Activated CD4-positive, alpha-beta memory T cell treated with anti-CD3 and anti-CD28 coated beads for 36 hours (primary cell): ENCODE measurements around the gene ISG15. TPM values are rescaled to one million over a fixed set of nuclear protein-coding genes. Genes with fewer than 3 reads are reported as not detected.

Experiments
- CTCF ChIA-PET: fragments of 350-600 bp; sonication (Branson Sonifier 250); formaldehyde crosslinking; loops from one replicate; lab custom pipeline; 2021; ENCODE audit warnings: antibody characterized with exemption, inconsistent platforms; lab: Charles Lee
- POLR2A ChIA-PET: fragments of 350-600 bp; sonication (Branson Sonifier 250); formaldehyde crosslinking; loops from one replicate; lab custom pipeline; 2021; ENCODE audit warnings: antibody characterized with exemption; lab: Charles Lee
- DNase-seq: peaks from one replicate; pipeline ENCODE4 v3.0.0-alpha.2; 2020
- H3K27ac Mint-ChIP-seq: one replicate; pipeline ENCODE4 v1.8.0; 2021; ENCODE audit warnings: mixed read lengths
- H3K27me3 Mint-ChIP-seq: one replicate; pipeline ENCODE4 v1.8.0; 2021; ENCODE audit warnings: mixed read lengths
- H3K36me3 Mint-ChIP-seq: one replicate; pipeline ENCODE4 v1.8.0; 2021; ENCODE audit warnings: mixed read lengths
- H3K4me1 Mint-ChIP-seq: one replicate; pipeline ENCODE4 v1.8.0; 2021; ENCODE audit warnings: low read depth, mixed read lengths
- H3K4me3 Mint-ChIP-seq: one replicate; pipeline ENCODE4 v1.8.0; 2021; ENCODE audit warnings: mild to moderate bottlenecking, mixed read lengths
- H3K9me3 Mint-ChIP-seq: one replicate; pipeline ENCODE4 v1.8.0; 2021; ENCODE audit warnings: mixed read lengths
- intact Hi-C: fragments of 100-400 bp; cut with micrococcal nuclease; formaldehyde crosslinking; loops from one replicate; pipeline ENCODE4 v1.15.1; 2023
- total RNA-seq, 2 experiments: library from RNA; stranded (reverse); gene quantifications; one replicate each; pipeline ENCODE4 v1.2.3, GENCODE V29; 2021

ISG15 gene
- 100 to 1,000 TPM in 1 of 2 experiments, 10 to 100 TPM in 1; 96.9 to 108 TPM for total RNA-seq

DNA sequence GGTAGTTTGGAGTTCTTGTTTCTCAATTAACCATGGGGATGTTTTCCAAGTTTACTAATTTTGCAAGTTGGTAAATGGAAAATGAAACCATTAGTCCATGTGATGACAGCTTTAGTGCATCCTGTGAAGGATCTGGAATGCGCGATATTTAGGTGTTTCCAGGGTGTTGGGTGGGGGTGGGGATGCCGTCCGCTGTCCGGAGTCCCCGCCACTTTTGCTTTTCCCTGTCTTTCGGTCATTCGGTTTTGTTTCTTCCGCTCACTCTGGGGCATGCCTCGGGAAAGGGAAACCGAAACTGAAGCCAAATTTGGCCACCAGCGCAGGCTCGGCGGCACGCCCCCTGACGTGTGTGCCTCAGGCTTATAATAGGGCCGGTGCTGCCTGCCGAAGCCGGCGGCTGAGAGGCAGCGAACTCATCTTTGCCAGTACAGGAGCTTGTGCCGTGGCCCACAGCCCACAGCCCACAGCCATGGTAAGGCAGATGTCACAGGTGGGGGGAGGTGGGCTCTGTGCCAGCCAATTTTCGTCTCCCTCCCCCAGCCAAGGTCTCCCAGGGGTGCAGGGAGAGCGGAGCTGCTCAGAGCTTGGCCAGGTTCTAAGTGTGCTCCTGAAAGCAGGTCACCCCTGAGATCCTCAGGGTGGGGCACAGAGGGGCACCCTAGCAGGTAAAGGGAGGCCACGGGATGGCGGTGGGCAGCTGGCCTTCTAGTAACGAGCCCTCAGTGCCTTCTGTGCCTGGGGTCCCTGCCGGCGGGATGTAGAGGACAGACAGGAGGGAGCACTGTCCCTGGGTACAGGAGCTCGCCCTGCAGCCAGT, at the start of gene ISG15:
TSS of gene ISG15 (plus strand) at position 393 of the 817 bp plus-strand sequence. CDS start at position 470, 77 bp downstream.
- Mint-ChIP-seq H3K4me3 (peak within 1 kb of the TSS; percentile 86), H3K27me3 (peaks cover 5% of the 10 kb centered on the region), H3K4me1 (peaks cover 25% of the 10 kb centered on the region), H3K27ac (peak within 1 kb of the TSS; percentile 90), H3K9me3 (no peaks in the 10 kb centered on the region), H3K36me3 (peaks cover 3% of the 10 kb centered on the region)
- ChIA-PET POLR2A (interaction anchor here (0.7 to 1.8 kb wide), 9 partner anchors 12 to 1288 kb away, joined by 3 to 4 read pairs (median 3); partner anchors contain the start of gene TTLL10), CTCF (interaction anchor here (1.0 to 3.9 kb wide), 5 partner anchors 11 to 109 kb away, joined by 3 to 33 read pairs (median 4); no protein-coding TSS in a partner anchor)
- intact Hi-C loops: no loop called here
- DNase-seq: peak; percentile 92

DNA sequence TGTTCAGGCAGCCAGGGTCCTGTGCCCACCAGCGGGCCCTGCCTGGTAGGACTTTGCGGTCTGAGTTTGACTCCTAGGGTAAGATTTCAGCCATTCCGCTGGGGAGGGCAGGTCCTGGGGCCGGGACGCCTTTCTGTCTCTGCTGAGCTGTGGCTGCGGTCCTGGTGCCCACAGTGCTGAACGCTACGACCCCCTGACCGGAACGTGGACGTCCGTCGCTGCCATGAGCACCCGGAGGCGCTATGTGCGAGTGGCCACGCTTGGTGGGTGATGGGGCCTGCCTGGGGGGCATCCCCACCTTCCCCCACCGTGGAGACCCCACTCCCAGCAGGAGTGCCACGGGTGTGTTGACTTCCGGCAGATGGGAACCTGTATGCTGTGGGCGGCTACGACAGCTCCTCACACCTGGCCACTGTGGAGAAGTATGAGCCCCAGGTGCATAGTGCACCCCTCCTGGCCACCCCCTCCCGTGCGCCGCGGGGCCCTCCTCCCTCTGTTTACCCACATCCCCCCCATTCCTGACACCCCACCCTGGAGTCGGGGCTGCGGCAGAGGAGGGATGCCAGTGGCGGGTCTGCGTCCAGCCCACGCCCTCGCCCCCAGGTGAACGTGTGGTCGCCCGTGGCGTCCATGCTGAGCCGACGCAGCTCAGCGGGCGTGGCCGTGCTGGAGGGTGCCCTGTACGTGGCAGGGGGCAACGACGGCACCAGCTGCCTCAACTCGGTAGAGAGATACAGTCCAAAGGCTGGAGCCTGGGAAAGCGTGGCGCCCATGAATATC, 49.4 kb upstream of the ISG15 start:
- no peaks in the 10 kb centered on the region for H3K9me3 Mint-ChIP-seq
- no peak overlapping the region for H3K4me3 Mint-ChIP-seq
- ChIA-PET POLR2A (no interaction called here), CTCF (no interaction called here)
- DNase-seq: no peak
- H3K27me3 Mint-ChIP-seq: no peaks in the 10 kb centered on the region
- peaks cover 11% of the 10 kb centered on the region for H3K4me1 Mint-ChIP-seq
- intact Hi-C loops: loop anchor here (10.0 kb wide), 1 partner anchor 101 kb away; no protein-coding TSS in a partner anchor
- peaks cover 3% of the 10 kb centered on the region for H3K36me3 Mint-ChIP-seq
- H3K27ac Mint-ChIP-seq: no peak overlapping the region

DNA sequence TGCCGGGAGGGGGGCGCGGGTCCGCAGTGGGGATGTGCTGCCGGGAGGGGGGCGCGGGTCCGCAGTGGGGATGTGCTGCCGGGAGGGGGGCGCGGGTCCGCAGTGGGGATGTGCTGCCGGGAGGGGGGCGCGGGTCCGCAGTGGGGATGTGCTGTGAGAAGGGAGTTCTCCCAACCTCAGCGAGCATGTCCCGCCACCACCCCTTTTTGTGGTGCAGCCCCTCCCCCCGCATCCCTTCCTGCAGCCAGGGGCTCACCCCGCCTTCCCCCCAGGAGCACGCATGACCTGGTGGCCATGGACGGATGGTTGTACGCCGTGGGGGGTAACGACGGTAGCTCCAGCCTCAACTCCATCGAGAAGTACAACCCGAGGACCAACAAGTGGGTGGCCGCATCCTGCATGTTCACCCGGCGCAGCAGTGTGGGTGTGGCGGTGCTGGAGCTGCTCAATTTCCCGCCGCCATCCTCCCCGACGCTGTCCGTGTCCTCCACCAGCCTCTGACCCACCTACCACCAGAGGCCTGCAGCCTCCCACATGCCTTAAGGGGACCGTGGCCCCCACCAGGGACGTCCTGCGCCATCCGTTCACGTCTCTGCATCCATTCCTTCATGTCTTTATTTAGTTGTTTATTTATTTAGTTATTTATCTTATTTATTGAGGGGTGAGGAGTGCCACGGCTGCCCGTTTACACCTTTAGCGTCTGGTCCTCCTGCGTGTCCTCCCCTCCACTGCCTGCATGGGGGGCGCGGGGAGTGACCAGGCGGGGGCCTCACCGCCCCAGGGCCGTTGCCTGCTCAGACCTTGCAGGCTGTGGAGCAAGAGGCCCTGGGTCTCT, 48.4 kb upstream of the ISG15 start:
- no peak for DNase-seq
- CTCF ChIA-PET: no interaction called here
- POLR2A ChIA-PET: no interaction called here
- no peak overlapping the region for H3K4me3 Mint-ChIP-seq
- H3K4me1 Mint-ChIP-seq: peaks cover 11% of the 10 kb centered on the region
- H3K9me3 Mint-ChIP-seq: peaks cover 2% of the 10 kb centered on the region
- H3K36me3 Mint-ChIP-seq: peaks cover 3% of the 10 kb centered on the region
- H3K27me3 Mint-ChIP-seq: no peaks in the 10 kb centered on the region
- H3K27ac Mint-ChIP-seq: no peak overlapping the region
- intact Hi-C loops: loop anchor here (10.0 kb wide), 1 partner anchor 100 kb away; no protein-coding TSS in a partner anchor

DNA sequence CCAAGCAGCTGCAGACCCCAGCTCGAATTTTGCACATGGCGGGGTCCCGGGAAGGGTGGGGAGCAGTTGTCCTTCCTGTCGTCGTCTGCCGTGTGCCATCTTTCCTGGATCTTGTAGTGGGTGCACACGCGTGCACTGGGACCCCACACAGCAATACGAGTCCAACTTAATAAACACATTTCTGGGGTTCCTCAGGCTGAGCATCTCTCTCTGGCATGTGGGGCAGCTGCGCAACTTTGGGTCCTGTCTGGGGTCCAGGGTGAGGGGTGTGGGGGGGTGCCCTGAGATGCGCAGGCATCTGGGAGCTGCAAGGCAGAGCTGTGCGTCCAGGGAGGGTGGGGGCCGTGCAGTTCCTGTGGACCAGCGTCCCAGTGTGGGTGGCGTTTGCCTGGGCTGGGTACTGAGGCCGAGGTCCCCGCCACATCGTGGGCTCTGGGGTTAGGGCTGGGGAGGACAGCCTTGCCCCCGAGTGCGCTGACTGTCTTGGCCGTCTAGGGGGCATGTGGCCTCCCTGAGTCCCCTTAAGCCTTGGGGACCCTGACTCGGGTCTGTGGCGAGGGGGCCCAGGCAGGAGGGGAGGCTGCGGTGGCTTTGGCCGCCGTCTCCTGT, 47.7 kb upstream of the ISG15 start:
- H3K27ac Mint-ChIP-seq: peak overlapping the region; percentile 42
- CTCF ChIA-PET: no interaction called here
- POLR2A ChIA-PET: no interaction called here
- H3K4me1 Mint-ChIP-seq: peaks cover 11% of the 10 kb centered on the region
- H3K36me3 Mint-ChIP-seq: peaks cover 3% of the 10 kb centered on the region
- peak overlapping the region; percentile 56 for H3K4me3 Mint-ChIP-seq
- peaks cover 2% of the 10 kb centered on the region for H3K9me3 Mint-ChIP-seq
- H3K27me3 Mint-ChIP-seq: no peaks in the 10 kb centered on the region
- DNase-seq: no peak
- intact Hi-C loops: loop anchor here (10.0 kb wide), 1 partner anchor 99 kb away; no protein-coding TSS in a partner anchor

DNA sequence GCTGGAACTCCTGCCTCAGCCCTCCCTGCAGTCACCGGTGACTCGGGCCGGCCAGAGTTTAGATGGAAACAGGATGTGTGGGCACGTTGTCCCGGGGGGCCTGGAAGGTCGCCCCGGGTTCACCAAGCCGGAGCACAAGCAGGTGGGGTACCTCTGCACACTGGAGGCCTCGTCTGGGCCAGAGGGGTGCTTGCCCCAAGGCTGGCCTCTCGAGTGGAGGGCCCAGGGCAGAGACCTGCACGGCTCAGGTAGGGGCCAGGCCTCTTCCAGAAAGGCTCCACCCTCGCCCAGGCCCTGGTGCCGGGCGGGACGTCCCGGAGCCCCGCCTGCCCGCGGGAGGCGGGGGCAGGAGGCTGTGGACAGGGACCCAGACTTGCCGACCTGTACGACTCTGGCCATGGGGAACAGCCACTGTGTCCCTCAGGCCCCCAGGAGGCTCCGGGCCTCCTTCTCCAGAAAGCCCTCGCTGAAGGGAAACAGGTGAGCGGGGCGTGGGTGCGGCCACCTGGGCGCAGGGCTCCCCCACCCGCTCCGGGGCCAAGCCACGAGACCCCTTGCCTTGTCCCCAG, 47.1 kb upstream of the ISG15 start, which contains the start of gene PLEKHN1:
TSS of gene PLEKHN1 (plus strand) at position 348 of the 569 bp plus-strand sequence. CDS start at position 398, 50 bp downstream.
- POLR2A ChIA-PET: no interaction called here
- peak; percentile 71 for DNase-seq
- H3K36me3 Mint-ChIP-seq: peaks cover 3% of the 10 kb centered on the region

DNA sequence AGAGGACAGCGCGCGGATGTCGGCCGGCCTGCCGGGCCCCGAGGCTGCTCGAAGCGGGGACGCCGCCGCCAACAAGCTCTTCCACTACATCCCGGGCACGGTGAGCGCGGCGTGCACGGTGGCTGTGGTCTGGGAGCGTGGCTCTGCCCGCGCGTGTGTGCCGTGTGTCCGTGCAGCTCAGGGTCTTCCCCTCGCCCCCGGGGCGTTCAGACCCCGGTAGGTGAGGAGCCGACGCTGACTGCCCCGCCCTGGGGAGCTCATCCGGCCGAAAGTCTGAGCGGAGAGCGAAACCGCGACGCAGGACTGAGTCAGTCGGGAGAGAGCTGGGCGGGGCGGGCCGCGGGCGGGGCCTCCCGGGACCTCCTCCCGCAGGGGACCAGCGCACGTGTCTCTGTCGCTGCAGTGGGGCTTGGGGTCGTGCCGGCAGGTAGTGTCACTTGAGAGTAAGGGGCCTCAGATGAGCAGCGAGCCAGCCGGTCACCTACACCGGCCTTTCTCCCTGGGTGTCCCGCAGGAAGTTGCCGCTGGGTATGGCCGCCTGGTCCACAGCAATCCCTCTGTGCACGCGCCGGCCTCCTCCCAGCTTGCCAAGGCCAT, 46.5 kb upstream of the ISG15 start:
- H3K4me1 Mint-ChIP-seq: peaks cover 7% of the 10 kb centered on the region
- intact Hi-C loops: loop anchor here (10.0 kb wide), 1 partner anchor 98 kb away; no protein-coding TSS in a partner anchor
- POLR2A ChIA-PET: no interaction called here

More for the DNA sequence above, 47.1 kb upstream of the ISG15 start, which contains the start of gene PLEKHN1:
- CTCF ChIA-PET: interaction anchor here (0.6 to 1.8 kb wide), 4 partner anchors 10 to 62 kb away, joined by 4 to 7 read pairs (median 6); no protein-coding TSS in a partner anchor
- Mint-ChIP-seq H3K9me3 (peaks cover 2% of the 10 kb centered on the region), H3K4me1 (peaks cover 10% of the 10 kb centered on the region), H3K27me3 (no peaks in the 10 kb centered on the region), H3K4me3 (peak within 1 kb of the TSS; percentile 79), H3K27ac (peak within 1 kb of the TSS; percentile 74)
- intact Hi-C loops: loop anchor here (10.0 kb wide), 1 partner anchor 99 kb away; no protein-coding TSS in a partner anchor

DNA sequence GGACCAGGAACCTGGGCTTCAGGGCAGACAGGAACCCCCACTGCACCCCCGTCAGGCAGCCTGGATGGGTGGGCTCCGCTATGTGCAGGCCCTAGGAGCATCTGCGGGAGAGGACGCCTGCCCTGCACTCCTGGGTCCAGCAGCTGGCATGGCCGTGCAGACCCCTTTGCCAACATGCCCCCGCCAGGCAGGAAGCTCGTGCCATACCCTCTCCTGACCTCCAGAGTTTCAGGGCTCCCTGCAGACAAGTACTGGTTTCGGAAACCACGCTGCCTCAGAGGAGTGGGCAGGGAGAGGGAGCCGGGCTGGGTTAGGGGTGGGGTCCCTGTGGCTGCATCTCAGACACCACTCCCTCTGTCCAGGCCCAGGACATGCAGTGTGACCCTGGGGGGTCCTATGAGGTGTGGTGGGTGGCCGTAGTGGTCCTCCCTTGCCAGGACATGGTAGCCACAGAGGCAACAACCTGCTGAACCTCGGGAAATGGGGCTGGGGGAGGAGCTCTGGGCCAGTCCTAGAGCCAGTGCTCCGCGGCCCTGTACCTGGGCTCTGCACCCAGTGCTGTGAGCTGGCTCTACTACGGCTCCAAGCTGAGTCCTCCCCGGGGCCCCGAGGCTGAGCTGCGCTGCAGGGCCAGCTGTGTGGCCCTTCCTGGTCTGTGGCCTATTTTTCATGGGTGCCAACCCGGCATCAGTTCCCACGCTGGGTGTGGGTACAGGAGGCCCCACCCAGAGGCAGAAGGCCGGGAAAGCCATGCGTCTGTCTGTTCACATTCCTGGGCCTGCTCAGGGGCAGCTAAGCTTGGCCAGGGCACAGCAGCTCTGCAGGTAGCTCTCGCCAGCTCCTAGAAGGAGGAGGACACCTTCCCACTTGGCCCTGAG, 45.6 kb upstream of the ISG15 start:
- Mint-ChIP-seq H3K27ac (no peak overlapping the region), H3K4me1 (peaks cover 7% of the 10 kb centered on the region), H3K4me3 (no peak overlapping the region)

More for the DNA sequence above, 46.5 kb upstream of the ISG15 start:
- no peaks in the 10 kb centered on the region for H3K27me3 Mint-ChIP-seq
- H3K4me3 Mint-ChIP-seq: peak overlapping the region; percentile 79
- H3K9me3 Mint-ChIP-seq: peaks cover 2% of the 10 kb centered on the region
- peak overlapping the region; percentile 74 for H3K27ac Mint-ChIP-seq
- H3K36me3 Mint-ChIP-seq: peaks cover 3% of the 10 kb centered on the region
- DNase-seq: peak; percentile 90
- CTCF ChIA-PET: interaction anchor here (0.6 to 1.8 kb wide), 5 partner anchors 9 to 405 kb away, joined by 3 to 7 read pairs (median 6); no protein-coding TSS in a partner anchor

DNA sequence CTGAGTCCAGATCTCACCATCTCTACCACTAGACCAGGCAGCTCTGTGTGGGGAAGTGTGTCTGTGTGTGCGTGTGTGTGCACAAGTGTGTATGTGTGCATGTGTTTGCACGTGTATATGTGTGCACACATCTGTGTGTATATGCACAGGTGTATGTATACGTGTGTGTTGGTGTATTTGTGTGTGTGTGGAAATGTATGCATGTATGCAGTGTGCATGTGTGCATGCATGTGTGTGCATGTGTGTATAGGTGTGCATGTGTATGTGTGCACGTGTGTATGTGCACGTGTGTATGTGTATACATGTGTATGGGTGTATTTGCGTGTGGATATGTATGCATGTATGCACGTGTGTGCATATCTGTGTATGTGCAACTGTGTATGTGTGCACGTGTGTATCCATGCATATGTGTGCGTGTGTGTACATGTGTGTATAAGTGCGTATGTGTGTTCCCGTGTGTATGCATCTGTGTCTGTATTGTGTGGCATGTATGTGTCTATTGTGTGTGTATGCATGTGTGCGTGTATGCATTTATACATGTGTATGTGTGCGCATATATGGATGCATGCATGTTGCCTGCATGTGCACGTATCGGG, 43.9 kb upstream of the ISG15 start:
- Mint-ChIP-seq H3K27ac (no peak overlapping the region), H3K27me3 (no peaks in the 10 kb centered on the region), H3K4me3 (no peak overlapping the region), H3K36me3 (no peaks in the 10 kb centered on the region), H3K4me1 (peaks cover 7% of the 10 kb centered on the region), H3K9me3 (peaks cover 2% of the 10 kb centered on the region)
- CTCF ChIA-PET: interaction anchor here (1.9 kb wide), 1 partner anchor 15 kb away, joined by 10 read pairs; no protein-coding TSS in a partner anchor
- intact Hi-C loops: loop anchor here (10.0 kb wide), 1 partner anchor 95 kb away; no protein-coding TSS in a partner anchor
- POLR2A ChIA-PET: no interaction called here
- no peak for DNase-seq

More for the DNA sequence above, 45.6 kb upstream of the ISG15 start:
- Mint-ChIP-seq H3K36me3 (no peaks in the 10 kb centered on the region), H3K9me3 (peaks cover 2% of the 10 kb centered on the region), H3K27me3 (no peaks in the 10 kb centered on the region)
- ChIA-PET POLR2A (interaction anchor here (0.9 to 1.0 kb wide), 2 partner anchors 9 to 61 kb away, joined by 3 to 4 read pairs; partner anchors contain the start of gene NOC2L), CTCF (interaction anchor here (0.9 to 1.8 kb wide), 5 partner anchors 8 to 404 kb away, joined by 3 to 7 read pairs (median 6); no protein-coding TSS in a partner anchor)
- intact Hi-C loops: loop anchor here (10.0 kb wide), 1 partner anchor 97 kb away; no protein-coding TSS in a partner anchor
- no peak for DNase-seq
